Measurements from ENCODE around the gene SRRM4. TPM values are rescaled to one million over a fixed set of nuclear protein-coding genes. Genes with fewer than 3 reads are reported as not detected.

The SRRM4 gene
- total RNA-seq, 1 donor: not detected

- DNase-seq (ENCODE audit: low read depth): no peak
- TF ChIP-seq CTCF (IDR thresholded peaks at IDR 0.05; ENCODE audit: insufficient read depth, low read depth, low read length): no peak
- no peak overlapping the region for H3K4me3 ChIP-seq (ENCODE audit: low read depth, low read length)
These were observed 62.8 kb downstream of the SRRM4 start for GRCh38 chr12:119044094-119044493.

GRCh38 chr12:119047641-119048040, 66.3 kb downstream of the SRRM4 start:
- H3K4me3 ChIP-seq (ENCODE audit: low read depth, low read length): no peak overlapping the region
- TF ChIP-seq CTCF (IDR thresholded peaks at IDR 0.05; ENCODE audit: insufficient read depth, low read depth, low read length): no peak
- DNase-seq (ENCODE audit: low read depth): no peak

GRCh38 chr12:119050663-119051062, 69.3 kb downstream of the SRRM4 start:
- H3K4me3 ChIP-seq (ENCODE audit: low read depth, low read length): no peak overlapping the region
- TF ChIP-seq CTCF (IDR thresholded peaks at IDR 0.05; ENCODE audit: insufficient read depth, low read depth, low read length): no peak
- DNase-seq (ENCODE audit: low read depth): no peak

- DNase-seq (ENCODE audit: low read depth): no peak
- no peak overlapping the region for H3K4me3 ChIP-seq (ENCODE audit: low read depth, low read length)
- no peak for TF ChIP-seq CTCF (IDR thresholded peaks at IDR 0.05; ENCODE audit: insufficient read depth, low read depth, low read length)
These were observed 70.1 kb downstream of the SRRM4 start for GRCh38 chr12:119051474-119051873.

- no peak for TF ChIP-seq CTCF (IDR thresholded peaks at IDR 0.05; ENCODE audit: insufficient read depth, low read depth, low read length)
- H3K4me3 ChIP-seq (ENCODE audit: low read depth, low read length): no peak overlapping the region
These were observed 70.7 kb downstream of the SRRM4 start for GRCh38 chr12:119052001-119052400.

GRCh38 chr12:119055977-119056376, 74.6 kb downstream of the SRRM4 start:
- DNase-seq (ENCODE audit: low read depth): no peak
- no peak for TF ChIP-seq CTCF (IDR thresholded peaks at IDR 0.05; ENCODE audit: insufficient read depth, low read depth, low read length)
- H3K4me3 ChIP-seq (ENCODE audit: low read depth, low read length): no peak overlapping the region

More at GRCh38 chr12:119052001-119052400, 70.7 kb downstream of the SRRM4 start:
- DNase-seq (ENCODE audit: low read depth): no peak

Data from fibroblast of villous mesenchyme (primary cell).